Common myeloid progenitor, CD34-positive (primary cell): ENCODE measurements around the gene SLC39A10.
A peak's percentile ranks its signal among the peaks of the same experiment; 100 is the strongest.

ENCODE experiments used
- CTCF ChIA-PET: fragments of 350-600 bp; sonication (Branson Sonifier 250); formaldehyde crosslinking; loops from one replicate; lab custom pipeline; 2021; ENCODE audit warnings: antibody characterized with exemption; lab: Charles Lee
- POLR2A ChIA-PET: fragments of 350-600 bp; sonication (Branson Sonifier 250); formaldehyde crosslinking; loops from one replicate; lab custom pipeline; 2021; ENCODE audit warnings: antibody characterized with exemption; lab: Charles Lee
- DNase-seq, 3 donors: peaks; one replicate each; pipeline versions ENCODE4 v3.0.0 to v3.0.0-alpha.2; 2013
- H3K27ac ChIP-seq, 2 experiments: 1 replicate in 1 of 2; 2 replicates in 1 of 2; pipeline ENCODE4 v1.7.0; 2013; ENCODE audit warnings: inconsistent platforms in 2 of 2, low read length in 2 of 2, mild to moderate bottlenecking in 2 of 2, low read depth in 1 of 2, moderate library complexity in 1 of 2; ENCODE audit not compliant: severe bottlenecking in 2 of 2, insufficient read depth in 1 of 2, poor library complexity in 1 of 2
- H3K27me3 ChIP-seq, 5 experiments: replicated peaks in 2 of 5; 1 replicate in 3 of 5; 2 replicates in 2 of 5; pipeline versions ENCODE4 v1.6.1 to v1.7.0; 2013; ENCODE audit warnings: low read length in 4 of 5, mild to moderate bottlenecking in 2 of 5, moderate library complexity in 2 of 5, inconsistent platforms in 1 of 5; ENCODE audit not compliant: insufficient read depth in 5 of 5, control insufficient read depth in 4 of 5
- H3K36me3 ChIP-seq, 4 experiments: 1 replicate in 2 of 4; 2 replicates in 2 of 4; pipeline versions ENCODE4 v1.6.1 to v1.7.0; 2013; ENCODE audit warnings: low read length in 3 of 4, control low read depth in 1 of 4, mild to moderate bottlenecking in 1 of 4; ENCODE audit not compliant: control insufficient read depth in 4 of 4, insufficient read depth in 4 of 4
- H3K4me1 ChIP-seq, 4 experiments: 1 replicate in 3 of 4; 2 replicates in 1 of 4; pipeline versions ENCODE4 v1.6.1 to v1.7.1; 2013; ENCODE audit warnings: low read length in 3 of 4, mild to moderate bottlenecking in 3 of 4, control low read depth in 1 of 4, inconsistent platforms in 1 of 4, moderate library complexity in 1 of 4; ENCODE audit not compliant: control insufficient read depth in 4 of 4, insufficient read depth in 4 of 4; ENCODE audit errors: control extremely low read depth in 1 of 4
- H3K4me3 ChIP-seq, 7 experiments: 1 replicate in 4 of 7; 2 replicates in 3 of 7; pipeline versions ENCODE4 v1.5.1 to v1.7.0; 2013; ENCODE audit warnings: mild to moderate bottlenecking in 7 of 7, low read length in 6 of 7, moderate library complexity in 6 of 7, inconsistent platforms in 2 of 7, low read depth in 2 of 7, control low read depth in 1 of 7; ENCODE audit not compliant: insufficient read depth in 4 of 7, control insufficient read depth in 1 of 7; ENCODE audit errors: extremely low read depth in 1 of 7
- H3K9me3 ChIP-seq, 5 experiments: 1 replicate in 4 of 5; 2 replicates in 1 of 5; pipeline versions ENCODE4 v1.6.1 to v1.7.1; 2013; ENCODE audit warnings: low read length in 4 of 5, mild to moderate bottlenecking in 2 of 5, inconsistent platforms in 1 of 5, low read depth in 1 of 5, moderate library complexity in 1 of 5; ENCODE audit not compliant: control insufficient read depth in 4 of 5, insufficient read depth in 2 of 5; ENCODE audit errors: control extremely low read depth in 1 of 5
- WGBS: methylation state at CpG from one replicate; pipeline ENCODE4 v1.1.5; 2013; ENCODE audit not compliant: insufficient coverage; 5-methylcytosine and 5-hydroxymethylcytosine counted together

Gene SLC39A10

GRCh38 chr2:195716466-195716865 is 59.4 kb downstream of the SLC39A10 start:
- WGBS: no CpG with 5 or more reads among the region's 4 CpGs
- no peaks in the 10 kb centered on the region for H3K4me1 ChIP-seq
- H3K9me3 ChIP-seq: no peaks in the 10 kb centered on the region
- H3K36me3 ChIP-seq: peaks cover 11 to 65% (median 42%) of the 10 kb centered on the region in 4 experiments
- DNase-seq: no peak
- no peak overlapping the region for H3K4me3 ChIP-seq
- no peaks in the 10 kb centered on the region for H3K27me3 ChIP-seq
- no peak overlapping the region for H3K27ac ChIP-seq
- CTCF ChIA-PET: no interaction called here
- POLR2A ChIA-PET: no interaction called here

DNA sequence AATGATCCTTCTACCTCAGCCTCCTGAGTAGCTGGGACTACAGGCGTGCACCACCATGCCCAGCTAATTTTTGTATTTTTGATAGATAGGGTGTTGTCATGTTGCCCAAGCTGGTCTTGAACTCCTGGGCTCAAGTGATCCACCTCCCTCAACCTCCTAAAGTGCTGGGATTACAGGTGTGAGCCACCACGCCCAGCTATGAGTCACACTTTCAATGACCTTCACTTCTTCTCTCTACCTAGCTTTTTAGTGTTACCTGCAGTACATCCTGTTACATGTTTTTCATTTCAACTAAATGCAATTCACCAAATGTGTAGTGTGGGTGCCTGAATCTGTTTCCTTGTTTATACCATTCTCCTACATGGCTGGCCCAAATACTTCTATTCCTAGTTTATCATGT is 64.0 kb downstream of the SLC39A10 start:
- H3K36me3 ChIP-seq: peaks cover 12 to 57% (median 46%) of the 10 kb centered on the region in 4 experiments
- no peak overlapping the region for H3K27ac ChIP-seq
- no peak for DNase-seq
- ChIA-PET POLR2A (no interaction called here), CTCF (no interaction called here)
- H3K27me3 ChIP-seq: no peaks in the 10 kb centered on the region
- no peaks in the 10 kb centered on the region for H3K9me3 ChIP-seq
- peaks cover 0 to 9% (median 2%) of the 10 kb centered on the region in 4 experiments for H3K4me1 ChIP-seq
- no peak overlapping the region for H3K4me3 ChIP-seq
- WGBS: 80% methylated on average over 1 of the region's 2 CpGs

DNA sequence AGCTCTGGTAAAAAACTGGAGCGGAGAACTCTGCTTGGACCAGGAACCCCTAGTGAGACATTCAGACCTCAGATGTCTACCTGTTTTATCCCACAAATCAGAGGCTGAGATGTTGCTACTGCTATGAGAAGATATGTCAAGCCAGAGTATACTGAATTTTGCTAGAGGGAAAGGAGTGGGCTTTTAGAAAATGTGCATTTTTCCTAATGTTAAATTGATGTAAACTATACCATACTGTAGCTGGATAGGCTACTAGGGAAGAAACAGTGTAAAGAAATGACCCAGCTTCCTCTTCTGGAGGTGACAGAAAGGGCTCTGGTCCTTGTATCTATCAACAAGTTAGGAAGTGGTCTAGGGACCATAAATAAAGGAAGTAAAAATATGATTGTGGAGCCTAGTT is 65.0 kb downstream of the SLC39A10 start:
- no peaks in the 10 kb centered on the region for H3K27me3 ChIP-seq
- H3K4me3 ChIP-seq: no peak overlapping the region
- 100% methylated on average over 1 of the region's 1 CpG for WGBS
- H3K27ac ChIP-seq: no peak overlapping the region
- peak in 2 of 3 donors; percentile 6 to 22 for DNase-seq
- ChIA-PET POLR2A (no interaction called here), CTCF (no interaction called here)
- H3K9me3 ChIP-seq: no peaks in the 10 kb centered on the region
- H3K4me1 ChIP-seq: peaks cover 0 to 9% (median 2%) of the 10 kb centered on the region in 4 experiments
- H3K36me3 ChIP-seq: peaks cover 12 to 51% (median 39%) of the 10 kb centered on the region in 4 experiments

- no peak overlapping the region for H3K4me3 ChIP-seq
- H3K9me3 ChIP-seq: no peaks in the 10 kb centered on the region
- no peak overlapping the region for H3K27ac ChIP-seq
- WGBS: no CpG with 5 or more reads among the region's 4 CpGs
- H3K27me3 ChIP-seq: no peaks in the 10 kb centered on the region
- ChIA-PET POLR2A (no interaction called here), CTCF (no interaction called here)
- peaks cover 10 to 54% (median 44%) of the 10 kb centered on the region in 4 experiments for H3K36me3 ChIP-seq
- peaks cover 0 to 4% (median 0%) of the 10 kb centered on the region in 4 experiments for H3K4me1 ChIP-seq
- no peak for DNase-seq
These were observed 70.1 kb downstream of the SLC39A10 start for GRCh38 chr2:195727106-195727505.

GRCh38 chr2:195730912-195731311 is 73.9 kb downstream of the SLC39A10 start:
- DNase-seq: no peak
- H3K27me3 ChIP-seq: no peaks in the 10 kb centered on the region
- H3K27ac ChIP-seq: no peak overlapping the region
- H3K9me3 ChIP-seq: no peaks in the 10 kb centered on the region
- ChIA-PET POLR2A (no interaction called here), CTCF (no interaction called here)
- H3K4me3 ChIP-seq: no peak overlapping the region
- no peaks in the 10 kb centered on the region for H3K4me1 ChIP-seq
- 89% methylated on average over 3 of the region's 3 CpGs for WGBS
- peaks cover 16 to 71% (median 39%) of the 10 kb centered on the region in 4 experiments for H3K36me3 ChIP-seq

DNA sequence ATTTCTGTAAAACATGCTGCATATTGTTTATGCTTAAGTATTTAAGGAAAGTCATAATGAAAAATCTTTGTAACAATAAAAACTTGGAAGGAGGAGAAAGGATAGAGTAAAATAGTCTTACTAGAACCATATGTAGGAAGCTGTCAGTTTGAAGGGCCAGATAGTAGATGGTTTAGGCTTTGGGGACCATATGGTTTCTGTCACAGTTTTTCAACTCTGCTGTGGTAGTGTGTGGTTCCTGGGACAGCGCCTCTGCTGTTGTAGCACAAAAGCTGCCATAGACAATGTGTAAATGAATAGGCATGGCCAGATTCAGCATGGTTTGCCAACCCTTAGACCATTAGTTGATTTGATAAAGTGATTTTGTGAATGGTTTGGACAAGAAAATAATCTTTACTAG is 75.5 kb downstream of the SLC39A10 start:
- peaks cover 16 to 70% (median 38%) of the 10 kb centered on the region in 4 experiments for H3K36me3 ChIP-seq
- H3K4me3 ChIP-seq: no peak overlapping the region
- no peak overlapping the region for H3K27ac ChIP-seq
- WGBS: no CpG with 5 or more reads among the region's 1 CpG
- no peaks in the 10 kb centered on the region for H3K4me1 ChIP-seq
- H3K9me3 ChIP-seq: no peaks in the 10 kb centered on the region
- no peak for DNase-seq
- no peaks in the 10 kb centered on the region for H3K27me3 ChIP-seq
- ChIA-PET POLR2A (no interaction called here), CTCF (no interaction called here)

- H3K27ac ChIP-seq: no peak overlapping the region
- no peak overlapping the region for H3K4me3 ChIP-seq
- no peaks in the 10 kb centered on the region for H3K4me1 ChIP-seq
- no peaks in the 10 kb centered on the region for H3K27me3 ChIP-seq
- CTCF ChIA-PET: no interaction called here
- H3K36me3 ChIP-seq: peaks cover 16 to 67% (median 34%) of the 10 kb centered on the region in 4 experiments
- POLR2A ChIA-PET: no interaction called here
- no peaks in the 10 kb centered on the region for H3K9me3 ChIP-seq
- no peak for DNase-seq
These were observed 76.8 kb downstream of the SLC39A10 start for GRCh38 chr2:195733831-195734230.
